SIG-M5 treated with dmso at 0.1 percent for 504 hours (cell line): ENCODE results near the gene ABCA2.
A peak's percentile ranks its signal among the peaks of the same experiment; 100 is the strongest.

Experiments
- DNase-seq: peaks from one replicate; lab custom pipeline; 2025; ENCODE audit not compliant: unreplicated experiment; lab: John Stamatoyannopoulos, UW

The ABCA2 gene

DNA sequence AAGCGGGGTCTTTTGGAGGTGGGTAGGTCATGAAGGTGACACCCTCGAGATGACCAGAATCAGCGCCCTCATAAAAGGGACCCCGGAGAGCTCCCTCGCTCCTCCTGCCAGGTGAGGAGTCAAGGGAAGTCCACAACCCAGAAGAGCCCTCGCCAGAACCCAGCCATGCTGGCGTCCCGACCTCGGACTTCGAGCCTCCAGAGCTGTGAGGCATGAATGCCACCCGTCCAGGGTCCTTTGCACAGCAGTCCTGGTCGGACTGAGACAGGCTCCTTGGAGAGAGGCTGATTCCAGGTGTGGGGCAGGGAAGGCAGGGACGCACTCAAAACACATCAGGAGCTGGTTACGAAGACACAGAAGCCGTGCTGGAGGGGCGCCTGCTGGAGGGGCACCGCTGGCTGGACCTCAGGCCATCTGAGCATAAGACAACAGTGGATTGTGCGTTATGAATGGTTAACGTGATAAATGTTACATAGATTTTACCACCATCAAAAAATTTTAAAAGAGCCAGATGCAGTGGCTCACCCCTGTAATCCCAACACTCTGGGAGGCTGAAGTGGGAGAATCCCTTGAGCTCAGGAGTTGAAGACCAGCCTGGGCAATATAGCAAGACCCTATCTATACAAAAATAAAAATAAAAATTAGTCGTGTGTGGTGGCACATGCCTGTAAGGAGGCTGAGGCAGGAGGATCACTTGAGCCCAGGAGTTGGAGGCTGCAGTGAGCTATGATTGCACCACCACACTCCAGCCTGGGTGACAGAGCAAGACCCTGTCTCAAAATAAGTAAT, 26.0 kb downstream of the ABCA2 start:
- no peak for DNase-seq

DNA sequence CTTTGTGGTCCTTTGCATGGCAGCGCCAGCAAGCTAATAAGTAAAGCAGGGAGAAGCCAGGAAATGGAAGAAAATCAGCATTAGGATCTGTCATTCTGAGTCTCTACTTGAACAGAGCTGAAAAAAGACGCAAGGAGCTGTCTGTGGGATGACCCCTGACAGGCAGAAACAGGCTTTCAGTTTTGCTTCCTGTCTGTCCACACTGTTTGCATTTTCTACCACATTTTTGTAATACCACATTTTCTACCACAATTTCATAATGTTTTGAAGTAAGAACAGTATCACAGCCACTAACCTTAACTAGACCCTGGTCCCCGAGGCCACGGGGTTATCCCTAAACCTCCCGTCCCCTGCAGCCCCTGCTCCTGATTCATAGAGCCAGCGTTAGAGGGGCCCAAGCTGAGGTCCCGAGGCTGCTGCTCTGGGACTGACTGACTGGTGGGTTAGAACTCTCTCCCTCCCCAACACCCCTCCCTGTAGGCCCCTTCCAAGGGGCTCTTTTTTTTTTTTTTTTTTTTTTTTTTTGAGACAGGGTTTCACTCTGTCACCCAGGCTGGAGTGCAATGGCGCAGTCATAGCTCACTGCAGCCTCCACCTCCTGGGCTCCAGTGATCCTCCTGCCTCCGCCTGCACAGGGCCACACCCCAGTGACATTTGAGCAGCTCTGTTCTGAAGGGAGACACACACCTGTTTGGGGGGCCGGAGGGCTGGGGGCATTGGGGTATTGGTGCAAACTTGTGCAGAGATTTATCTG, 27.7 kb downstream of the ABCA2 start:
- DNase-seq: peak; percentile 89

GRCh38 chr9:136997830-136998234, 30.2 kb downstream of the ABCA2 start:
- DNase-seq: no peak

DNA sequence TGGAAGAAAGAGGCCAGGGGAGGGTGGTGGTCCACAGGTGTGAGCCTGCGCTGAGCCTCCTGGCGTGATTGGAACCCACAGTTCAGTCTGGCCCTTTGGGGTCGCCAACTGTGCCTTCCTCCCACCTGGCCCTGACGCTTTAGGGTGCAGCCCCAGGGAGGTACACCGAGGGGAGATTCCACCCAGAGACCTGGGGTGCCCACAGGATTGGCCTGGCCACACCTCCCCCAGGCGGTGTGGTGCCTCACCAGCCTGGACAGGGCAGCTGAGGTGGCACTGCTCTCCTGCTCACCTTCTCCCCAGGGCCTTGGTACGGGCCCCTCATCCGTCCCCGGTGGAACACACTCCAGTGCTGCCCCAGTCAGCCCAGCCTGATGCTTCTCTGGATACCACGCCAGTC, 30.7 kb downstream of the ABCA2 start:
- no peak for DNase-seq

GRCh38 chr9:136996361-136997292, 31.4 kb downstream of the ABCA2 start, which contains the start of gene CLIC3:
TSS of gene CLIC3 (minus strand) at chr9:136996568. CDS start at chr9:136996543, 25 bp downstream.
- DNase-seq: peak; percentile 40

GRCh38 chr9:136995772-136996311, 32.2 kb downstream of the ABCA2 start:
- no peak for DNase-seq

- no peak for DNase-seq
Measured at GRCh38 chr9:136995362-136995761, 32.7 kb downstream of the ABCA2 start.

GRCh38 chr9:136994888-136995230, 33.2 kb downstream of the ABCA2 start:
- no peak for DNase-seq

DNA sequence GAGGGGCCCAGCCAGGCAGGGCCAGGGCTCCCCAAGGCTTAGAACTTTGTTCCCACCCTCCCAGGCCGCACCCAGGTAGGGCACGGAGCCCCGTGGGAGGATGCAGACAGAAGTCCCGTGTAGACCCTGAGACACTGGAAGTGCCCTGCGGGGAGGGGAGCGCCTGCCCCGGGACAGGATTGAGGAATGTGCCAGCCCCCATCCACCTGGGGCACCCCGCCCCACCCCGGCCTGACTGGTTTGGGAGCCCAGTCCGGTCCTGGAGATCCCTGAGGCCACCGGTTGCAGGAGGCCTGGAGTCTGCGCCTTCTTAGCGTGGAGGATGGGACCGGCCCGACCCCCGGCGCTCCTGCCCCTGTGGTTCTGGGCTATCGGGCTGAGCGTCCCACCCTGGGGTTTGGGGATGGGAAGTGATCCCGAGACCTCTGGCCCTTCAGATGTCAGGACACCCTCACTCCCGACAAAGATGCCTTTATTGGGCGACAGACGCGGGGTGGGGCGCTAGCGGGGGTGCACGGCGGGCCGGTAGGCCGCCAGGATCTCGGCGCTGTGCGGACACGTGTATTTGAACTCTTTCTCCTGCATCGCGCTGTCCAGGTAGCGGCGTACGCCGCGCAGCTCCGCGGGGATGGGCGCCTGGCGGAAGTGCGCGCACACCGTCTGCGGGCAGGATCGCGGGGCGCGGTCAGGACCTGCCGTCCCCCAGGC, 33.7 kb downstream of the ABCA2 start:
- DNase-seq: no peak

DNA sequence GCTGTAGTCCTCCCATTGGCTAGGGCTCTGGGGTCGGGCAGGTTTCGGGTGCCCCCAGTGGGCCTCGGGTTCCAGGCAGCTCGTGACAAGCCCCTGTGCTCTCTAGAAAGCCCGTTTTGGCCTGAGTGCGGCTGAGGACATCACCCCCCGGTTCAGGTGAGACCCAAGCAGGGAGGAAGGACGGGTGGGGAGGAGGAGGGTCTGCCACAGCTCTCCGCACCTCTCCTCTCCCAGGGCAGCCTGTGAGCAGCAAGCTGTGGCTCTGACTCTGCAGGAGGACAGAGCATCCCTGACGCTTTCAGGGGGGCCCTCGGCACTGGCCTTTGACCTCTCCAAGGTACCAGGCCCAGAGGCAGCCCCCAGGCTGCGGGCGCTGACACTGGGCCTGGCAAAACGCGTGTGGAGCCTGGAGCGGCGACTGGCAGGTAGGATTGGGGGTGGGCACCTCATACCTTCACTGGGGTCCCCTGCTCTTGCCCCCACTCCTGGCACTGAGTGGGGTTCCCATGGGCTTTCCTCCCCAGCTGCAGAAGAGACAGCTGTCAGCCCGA, 35.1 kb downstream of the ABCA2 start:
- DNase-seq: no peak

DNA sequence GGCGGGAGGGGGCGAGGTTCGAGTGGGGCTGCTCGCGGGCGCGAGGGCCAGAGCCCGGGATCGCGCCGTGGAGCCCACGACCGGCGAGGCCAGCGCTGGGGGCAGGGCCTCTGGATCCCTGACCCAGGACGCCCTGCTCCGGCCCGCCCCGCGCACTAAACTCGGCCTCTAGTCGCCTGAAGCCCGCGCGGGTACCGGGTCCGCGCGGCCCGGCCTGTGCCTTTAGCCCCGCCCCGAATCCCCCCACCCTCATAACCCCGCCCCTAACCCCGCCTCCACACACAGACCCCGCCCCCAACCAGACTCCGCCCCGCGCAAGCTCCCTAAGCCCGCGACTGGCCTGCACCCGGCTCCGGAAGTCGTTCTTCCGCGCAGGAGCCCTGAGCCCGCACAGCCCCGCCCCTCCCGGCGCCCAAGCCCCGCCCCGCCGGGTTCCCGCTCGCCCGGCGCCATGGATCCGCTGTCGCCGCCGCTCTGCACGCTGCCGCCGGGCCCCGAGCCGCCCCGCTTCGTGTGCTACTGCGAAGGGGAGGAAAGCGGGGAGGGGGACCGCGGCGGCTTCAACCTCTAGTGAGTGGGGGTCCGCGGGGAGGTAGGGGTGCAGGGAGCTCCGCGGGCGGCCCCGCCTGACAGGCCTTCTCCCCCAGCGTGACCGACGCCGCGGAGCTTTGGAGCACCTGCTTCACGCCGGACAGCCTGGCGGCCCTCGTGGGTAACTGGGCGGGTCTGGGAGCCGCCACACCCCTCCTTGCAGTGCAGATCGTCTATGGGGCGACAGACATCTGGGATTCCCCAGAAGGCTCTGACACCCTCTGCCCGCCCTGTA, 35.8 kb downstream of the ABCA2 start, which contains the start of gene PAXX:
Gene PAXX (plus strand): TSS at position 430 of the 826 bp plus-strand sequence. CDS start 22 bp downstream, at position 452.
- DNase-seq: peak; percentile 86

DNA sequence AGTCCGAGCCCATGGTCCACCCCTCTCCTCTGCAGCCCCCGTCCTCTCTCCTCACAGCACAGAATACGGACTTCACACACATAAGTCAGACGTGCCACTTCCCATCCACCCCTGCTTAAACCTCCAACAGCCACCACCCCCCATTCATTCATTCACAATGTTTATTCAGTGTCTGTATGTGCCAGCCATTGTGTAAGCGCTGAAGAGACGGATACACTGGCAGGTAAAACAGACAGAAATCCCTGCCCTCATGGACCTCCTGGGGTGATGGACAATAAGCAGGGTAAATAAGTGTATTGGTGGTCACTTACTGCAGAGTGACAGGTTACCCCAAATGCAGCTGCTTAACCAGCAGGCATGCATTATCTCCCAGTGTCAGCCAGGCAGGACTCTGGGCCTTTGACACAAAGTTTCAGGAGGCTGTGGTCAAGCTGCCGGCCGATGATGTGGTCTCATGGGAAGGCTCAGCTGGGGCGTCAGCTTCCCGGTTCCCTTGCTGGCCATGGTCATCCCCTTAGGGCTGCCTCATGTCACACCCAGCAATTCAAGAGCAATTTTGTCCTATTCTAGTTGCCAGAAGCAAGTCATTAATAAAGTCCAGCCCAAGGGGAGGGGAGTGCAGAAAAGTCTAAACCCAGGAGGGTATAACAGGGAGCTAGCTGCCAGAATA, 37.7 kb downstream of the ABCA2 start:
- no peak for DNase-seq

GRCh38 chr9:136988872-136989271, 39.2 kb downstream of the ABCA2 start:
- DNase-seq: no peak

GRCh38 chr9:136985853-136986252, 42.2 kb downstream of the ABCA2 start:
- no peak for DNase-seq

DNA sequence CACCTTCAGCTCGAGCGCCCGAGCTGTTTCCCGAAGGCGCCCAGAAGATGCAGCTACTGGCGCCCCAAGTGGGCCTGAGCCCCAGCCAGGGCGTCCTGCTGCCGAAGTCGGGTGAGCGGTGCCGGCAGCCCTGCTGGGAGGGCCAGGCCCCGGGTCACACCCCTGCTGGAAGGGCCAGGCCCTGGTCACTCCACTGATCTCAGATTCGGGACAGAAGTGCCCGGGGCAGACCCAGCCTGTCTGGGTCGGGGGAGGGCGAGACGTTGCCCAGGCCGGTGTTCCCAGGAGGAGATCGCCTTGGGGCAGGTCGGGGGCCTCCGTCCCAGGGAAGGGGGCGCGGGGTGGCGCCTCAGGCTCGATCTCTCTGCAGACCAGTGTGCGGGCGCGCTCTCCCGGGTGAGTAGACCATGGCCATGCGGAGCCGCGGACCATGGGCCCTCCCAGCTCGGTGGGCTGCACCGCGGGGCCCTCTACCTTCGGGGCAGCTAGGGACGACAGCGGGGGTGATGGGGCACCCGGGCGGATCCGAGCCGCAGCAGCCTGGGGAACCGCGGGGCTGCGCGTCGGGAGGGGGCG, 42.9 kb downstream of the ABCA2 start:
- no peak for DNase-seq

DNA sequence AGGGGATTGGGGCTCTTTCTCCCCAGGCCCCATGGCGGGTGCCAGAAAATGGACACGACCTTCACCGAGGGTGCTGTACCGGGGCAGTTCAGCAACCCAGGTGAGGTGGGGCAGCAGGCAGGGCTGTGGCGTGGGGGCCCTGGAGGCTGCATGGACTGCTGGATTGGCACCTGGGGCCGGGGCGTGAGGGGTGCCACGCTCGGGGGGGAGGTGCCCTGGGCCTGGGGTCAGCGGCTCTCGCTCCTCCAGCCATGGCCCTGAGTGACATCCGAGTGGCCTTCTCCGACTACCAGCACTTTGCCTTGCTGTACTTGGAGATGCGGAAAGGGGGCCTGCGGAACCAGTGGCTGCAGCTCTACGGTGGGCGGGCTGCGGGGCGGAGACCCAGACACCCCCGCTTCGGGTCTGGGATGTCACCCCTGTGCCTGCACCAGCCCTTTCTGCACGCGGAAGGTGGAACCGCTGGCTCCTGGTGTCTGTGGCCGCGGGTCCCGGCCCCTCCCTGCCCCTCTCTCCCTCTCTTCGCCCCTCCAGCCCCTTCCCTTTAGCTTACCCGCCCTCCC, 43.5 kb downstream of the ABCA2 start:
- DNase-seq: no peak

DNA sequence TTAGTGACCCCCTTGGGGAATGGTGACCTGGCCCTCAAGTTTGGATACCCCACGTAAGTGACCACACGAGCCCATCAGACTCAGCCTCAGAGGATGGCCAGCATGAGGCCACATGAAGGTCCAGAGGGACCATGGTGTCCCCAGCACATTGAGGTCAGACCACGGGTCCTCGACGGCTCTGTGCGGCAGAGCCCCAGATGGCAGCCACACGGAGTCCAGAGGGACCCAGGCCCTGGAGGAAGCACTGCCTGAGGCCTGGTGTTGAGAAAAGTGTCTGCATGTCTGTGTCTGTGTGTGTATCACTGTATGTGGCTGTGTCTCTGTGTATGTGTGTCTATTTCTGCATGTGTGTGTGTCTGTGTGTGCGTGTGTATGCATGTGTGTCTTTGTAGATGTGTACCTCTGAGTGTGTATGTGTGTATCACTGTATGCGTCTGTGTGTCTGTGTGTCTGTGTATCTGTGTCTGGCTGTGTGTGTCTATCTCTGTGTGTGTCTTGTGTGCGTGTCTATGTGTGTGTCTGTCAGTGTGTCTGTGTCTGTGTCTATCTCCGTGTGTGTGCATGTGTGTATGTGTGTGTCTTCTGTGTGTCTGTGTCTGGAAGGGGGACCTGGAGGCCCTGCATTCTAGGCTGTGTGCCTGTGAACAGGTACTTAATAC, 44.3 kb downstream of the ABCA2 start:
- DNase-seq: no peak
